ENCODE results near the gene CD22.

- TF ChIP-seq EZH2 (IDR thresholded peaks at IDR 0.05), result no peak
- no peak for TF ChIP-seq POLR2AphosphoS5 (IDR thresholded peaks at IDR 0.05; ENCODE audit: borderline replicate concordance, low read depth, low read length)
- no peak for TF ChIP-seq FOXP2 (optimal IDR thresholded peaks at IDR 0.05; ENCODE audit: control extremely low read depth, extremely low read length, insufficient read depth)
Measured at GRCh38 chr19:35379992-35380391, 51.0 kb downstream of the CD22 start.

Measured in SK-N-MC (cell line).